NOMO-1 treated with DMSO at 0.1 percent for 48 hours (cell line): Measurements from ENCODE around the gene ASXL1.
"Not testable (repeated sequence)": the region's sequence is repeated elsewhere in the genome, so short reads cannot be mapped to it uniquely, and the experiment has no call there.

Source experiments
- DNase-seq: peaks from one replicate; lab custom pipeline; 2025; ENCODE audit not compliant: unreplicated experiment; lab: John Stamatoyannopoulos, UW

The ASXL1 gene

DNA sequence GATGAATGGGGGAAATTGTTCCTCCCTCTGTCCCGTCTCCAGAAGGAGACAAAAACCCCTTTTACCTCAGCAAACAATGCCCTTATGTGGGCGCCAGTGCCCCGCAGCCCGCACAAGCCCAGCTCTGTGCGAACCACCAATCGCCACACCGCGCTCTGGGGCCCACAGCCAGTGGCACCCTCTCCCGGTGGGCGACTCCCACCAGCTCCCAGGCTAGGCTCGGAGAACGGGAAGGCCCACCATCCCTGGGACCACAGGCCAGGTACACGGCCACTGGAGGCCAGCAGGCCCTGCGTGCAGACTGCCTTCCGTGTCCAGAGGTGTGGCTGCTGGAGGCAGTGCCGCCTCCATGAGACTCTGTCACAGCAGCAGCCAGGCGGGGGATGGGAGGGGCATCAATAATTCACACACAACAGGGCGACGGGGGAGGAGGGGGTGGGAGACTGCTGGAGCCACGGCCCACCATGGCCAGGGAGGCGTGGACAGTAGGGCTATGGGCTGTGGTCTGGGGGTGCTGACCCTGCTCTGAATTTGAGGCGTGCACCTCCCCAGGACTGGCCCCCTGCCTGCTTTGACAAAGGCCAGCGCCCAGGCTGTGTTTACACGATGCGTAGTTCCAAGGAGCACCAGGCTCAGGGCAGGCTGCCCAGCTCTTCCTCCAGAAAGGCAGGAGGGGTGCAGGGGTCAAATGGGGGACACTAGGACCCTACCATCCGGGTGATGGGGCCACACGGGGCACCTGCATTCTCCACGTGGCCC, 105.7 kb downstream of the ASXL1 start:
- no peak for DNase-seq

DNA sequence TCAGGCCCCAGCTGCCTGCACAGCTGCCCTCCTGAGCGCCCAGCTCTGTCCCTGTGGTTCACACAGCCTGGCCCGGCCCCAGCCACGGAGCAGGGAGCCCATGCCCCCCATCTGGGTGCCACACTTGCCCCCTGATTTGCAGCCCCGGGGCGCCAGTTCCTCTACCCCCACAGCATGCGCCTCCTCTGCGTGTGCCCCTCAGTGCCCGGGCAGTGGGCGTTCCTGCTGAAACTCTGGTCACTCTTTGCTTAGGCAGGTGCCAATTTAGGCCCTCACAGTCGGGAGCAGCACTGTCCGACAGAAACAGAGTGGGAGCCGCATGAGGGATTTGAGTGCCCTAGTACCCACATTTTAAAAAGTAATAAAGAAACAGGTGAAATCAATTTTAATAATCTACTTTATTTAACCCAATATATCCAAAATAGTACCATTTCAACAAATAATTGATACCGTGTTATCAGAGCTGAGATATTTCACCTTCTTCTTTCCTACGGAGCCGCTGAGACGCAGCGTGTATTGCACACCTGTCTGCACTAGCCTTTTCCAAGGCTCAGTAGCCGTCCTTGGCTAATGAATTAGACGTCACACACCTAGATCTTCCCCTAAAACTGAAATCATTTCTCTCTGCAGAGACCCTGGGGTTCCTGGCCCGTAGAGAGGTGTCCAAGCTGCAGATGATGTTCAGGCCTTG, 106.4 kb downstream of the ASXL1 start:
- DNase-seq: no peak

DNA sequence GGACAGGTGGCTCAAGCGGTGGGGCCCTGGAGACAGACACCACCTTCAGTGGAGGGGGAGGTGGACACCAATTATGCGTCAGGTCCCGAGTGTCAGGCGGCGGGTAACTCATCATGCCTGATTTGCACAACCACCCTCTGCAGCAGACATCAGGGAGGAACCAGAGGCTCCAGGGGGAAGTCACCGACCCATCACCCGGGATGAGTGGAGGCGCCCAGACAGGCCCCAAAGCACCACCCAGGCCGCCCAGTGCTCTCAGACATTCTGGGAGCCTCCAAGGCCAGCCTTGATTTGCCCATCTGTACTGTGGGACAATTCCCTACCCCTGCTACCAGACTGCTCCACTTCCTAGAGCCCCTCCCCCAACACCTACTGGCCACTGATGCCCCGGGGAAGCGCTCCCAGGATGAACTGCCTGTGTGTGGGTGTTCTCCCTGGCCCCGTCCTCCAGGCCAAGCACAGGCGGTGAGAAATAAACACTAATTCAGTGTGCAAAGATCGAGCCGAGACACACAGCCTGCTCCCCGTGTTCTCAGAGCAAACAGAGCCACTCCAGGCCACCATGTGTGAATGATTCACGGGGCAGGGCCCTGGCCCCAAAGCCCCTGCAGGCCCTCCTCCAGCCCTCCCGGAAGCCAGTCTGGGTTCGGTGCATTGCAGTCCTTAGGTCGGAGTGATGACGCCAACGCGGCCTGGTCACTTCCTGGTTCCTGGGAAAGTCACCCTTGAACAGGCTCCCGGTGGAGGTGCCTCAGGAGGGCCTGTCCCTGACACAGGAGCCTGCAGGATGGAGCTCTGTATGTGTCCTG, 107.2 kb downstream of the ASXL1 start:
- DNase-seq: no peak

DNA sequence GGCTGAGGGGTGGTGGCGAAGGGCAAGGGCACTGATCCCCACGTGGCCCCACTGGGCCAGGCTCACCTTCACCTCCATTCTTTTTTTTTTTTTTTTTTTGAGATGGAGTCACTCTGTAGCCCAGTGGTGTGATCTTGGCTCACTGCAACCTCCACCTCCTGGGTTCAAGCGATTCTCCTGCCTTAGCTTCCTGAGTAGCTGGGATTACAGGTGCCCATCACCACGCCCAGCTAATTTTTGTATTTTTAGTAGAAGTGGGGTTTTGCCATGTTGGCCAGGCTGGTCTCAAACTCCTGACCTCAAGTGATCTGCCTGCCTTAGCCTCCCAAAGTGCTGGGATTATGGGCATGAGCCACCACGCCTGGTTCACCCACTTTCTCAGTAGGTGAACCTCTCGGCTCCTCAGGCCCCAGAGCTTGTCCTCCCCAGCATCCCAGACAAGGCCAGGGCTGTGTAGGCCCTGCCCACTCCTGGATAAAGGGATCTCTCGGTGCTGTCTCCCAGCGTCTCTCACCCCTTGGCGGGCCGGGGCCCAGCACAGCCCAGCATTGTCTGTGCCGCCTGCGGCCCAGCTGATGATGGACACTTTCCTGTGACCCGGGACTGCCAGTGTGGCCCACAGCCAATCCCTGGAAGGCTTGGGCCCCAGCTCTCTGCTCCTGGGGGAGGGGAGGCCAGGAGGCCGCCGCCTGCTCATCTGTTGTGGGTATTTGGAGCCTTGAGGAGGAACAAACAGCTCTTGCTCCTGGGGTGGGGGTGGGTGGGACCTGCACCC, 108.0 kb downstream of the ASXL1 start:
- not testable (repeated sequence) for DNase-seq

DNA sequence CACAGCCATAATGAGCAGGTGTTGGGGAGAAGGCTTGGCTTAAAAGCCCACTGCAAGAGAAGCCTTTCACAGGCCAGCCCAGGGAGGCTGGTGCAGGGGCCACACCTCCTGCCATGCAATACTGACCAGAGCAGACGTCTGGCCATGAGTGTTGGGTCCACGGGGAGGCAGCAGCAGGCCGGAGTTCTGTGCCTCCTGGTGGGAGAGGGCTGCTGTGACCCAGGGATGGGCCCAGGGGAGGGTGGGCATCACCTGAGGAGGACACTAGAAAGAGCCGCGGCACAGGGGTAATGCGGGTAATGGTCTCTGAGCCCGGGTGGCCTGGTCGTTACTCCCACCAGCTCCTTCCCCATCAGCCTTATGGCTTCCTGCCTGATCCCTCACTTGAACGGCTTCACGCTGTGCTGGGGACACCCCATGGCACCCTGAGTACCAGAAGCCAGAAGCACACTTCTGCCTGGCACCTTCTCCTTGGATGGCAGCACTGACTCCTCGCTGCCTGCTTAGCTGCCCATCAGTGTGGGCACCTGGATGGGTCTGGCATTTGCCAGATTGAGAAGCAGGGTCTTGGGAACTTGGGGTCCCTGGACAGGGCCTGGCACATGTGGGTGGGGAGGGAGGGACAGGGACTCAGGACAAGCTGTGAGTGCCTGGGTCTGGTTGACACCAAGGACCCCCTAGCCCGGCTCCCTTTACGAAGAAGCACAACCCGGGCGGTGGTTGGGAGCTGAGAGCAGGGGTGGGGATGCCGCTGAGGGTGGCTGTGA, 108.8 kb downstream of the ASXL1 start:
- no peak for DNase-seq

DNA sequence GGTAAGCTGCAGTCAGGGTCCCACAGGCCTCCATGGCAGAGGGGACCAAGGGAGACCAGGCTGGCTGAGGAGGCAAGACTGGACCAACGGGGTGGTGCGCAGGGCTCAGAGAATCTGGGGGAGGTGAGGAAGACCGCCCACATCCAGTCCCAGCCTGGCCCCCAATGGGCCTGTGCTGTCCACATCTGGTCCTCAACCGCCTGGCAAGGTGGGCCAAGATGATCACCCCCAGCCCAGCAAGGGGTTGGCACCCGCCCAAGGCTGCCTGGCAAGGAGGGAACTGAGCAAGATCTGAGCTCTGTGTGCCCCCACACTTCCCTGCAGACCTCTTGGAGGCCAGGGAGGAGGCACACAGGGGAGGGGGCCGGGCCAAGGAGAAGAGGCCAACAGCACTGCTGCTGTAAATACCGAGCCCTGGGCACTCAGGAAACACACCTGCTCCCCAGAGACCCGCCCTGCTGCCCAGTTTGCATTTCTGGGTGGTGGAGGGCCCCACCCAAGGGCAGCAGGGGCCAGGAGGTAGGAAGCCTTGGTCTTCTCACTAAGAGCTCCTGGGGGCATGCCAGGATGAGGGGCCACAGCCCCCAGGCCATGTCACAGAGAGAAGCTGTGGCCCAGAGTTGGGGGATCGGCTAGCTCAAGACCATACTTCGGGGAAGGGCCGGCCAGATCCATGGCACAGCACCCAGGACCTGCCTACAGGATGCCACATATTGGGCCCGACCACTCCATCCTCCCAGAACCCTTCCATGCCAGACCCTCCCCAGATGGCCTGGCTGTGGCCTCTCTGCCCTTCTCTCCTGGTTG, 109.6 kb downstream of the ASXL1 start:
- no peak for DNase-seq

DNA sequence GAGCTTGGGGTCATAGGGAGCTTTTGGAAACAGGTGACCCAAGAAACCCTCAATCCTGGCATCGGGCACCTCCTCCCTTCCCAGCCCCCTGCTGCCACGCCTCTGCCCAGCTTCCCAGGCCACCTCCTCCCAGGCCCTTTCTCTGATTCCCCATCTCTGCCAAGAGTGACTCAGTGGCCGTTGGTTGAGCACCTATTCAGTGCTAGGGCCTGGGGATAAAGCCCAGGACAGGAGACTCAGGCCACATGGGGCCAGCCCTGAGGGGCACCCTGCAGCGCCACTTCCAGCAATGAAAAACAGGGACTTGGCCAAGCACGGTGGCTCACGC, 110.1 kb downstream of the ASXL1 start:
- DNase-seq: no peak

DNA sequence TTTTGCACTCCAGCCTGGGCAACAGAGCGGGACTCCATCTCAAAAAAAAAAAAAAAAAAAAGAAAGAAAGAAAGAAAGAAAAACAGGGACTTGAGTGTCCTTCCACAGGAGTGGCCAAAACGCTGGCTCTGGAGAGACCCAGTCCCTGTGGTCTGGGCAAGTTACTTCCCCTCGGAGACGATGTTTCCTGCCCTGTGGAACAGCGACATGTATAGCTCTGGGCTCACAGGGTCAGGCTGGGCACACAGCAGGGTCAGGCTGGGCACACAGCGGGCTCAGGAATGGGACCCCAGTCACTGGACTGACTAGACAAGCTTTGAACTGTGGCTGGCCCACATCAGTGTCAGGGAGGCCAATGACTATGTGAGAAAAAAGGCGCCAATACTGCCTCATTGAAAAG, 110.7 kb downstream of the ASXL1 start:
- no peak for DNase-seq

DNA sequence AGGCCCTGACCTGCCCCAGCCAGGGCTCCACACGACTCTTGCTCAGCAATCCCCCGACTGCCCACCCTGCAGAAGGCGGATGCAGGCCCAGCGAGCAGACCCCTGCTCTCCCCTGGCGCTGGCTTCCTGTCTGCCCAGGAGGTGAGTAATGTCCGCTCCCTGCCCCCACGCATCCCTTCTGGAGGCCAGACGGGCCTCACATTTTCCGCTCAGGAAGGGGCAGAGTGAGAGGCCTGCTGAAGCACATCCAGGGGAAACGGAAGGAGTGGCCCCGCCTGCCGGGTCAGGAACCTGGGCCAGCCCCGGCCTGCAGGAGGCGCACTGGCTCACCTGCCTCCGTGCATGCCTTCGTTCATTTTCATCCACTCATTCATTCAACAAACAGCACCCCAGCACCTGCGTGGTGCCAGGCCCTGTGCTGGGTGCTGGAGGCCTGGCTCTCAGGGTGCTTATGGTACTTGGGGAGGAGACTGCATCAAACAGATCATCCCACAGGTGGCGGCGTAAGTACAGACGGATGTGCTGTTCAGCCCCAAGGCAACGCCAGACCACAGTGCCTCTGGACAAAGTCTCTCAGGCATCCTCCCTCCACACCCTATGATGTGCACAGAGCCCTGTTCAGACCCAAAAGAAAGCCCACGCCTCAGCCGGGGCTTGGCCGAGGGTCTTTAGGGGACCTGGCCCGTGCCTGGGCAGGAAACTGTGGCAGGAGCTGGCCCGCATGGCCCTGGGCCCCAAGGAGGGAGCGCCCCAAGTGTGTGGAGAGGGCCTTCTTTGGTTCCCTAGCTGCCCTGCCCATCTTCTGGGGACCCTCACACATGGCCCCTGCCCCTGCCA, 112.1 kb downstream of the ASXL1 start:
- DNase-seq: peak; percentile 2

DNA sequence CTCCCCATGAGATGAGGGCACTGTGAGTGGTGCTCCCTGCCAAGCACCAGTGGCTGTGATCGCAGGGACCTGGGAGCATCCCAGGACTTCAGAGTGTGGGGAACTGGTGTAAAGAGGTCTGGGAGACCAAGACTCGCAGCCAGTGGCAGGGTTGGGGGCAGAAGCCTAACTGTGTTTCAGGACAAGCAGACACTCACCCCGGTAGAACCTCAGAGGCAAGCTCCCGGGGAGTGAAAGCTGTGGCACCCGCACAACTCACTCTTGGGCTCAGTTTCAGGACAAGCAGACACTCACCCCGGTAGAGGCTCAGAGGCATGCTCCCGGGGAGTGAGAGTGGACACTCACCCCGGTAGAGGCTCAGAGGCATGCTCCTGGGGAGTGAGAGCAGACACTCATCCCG, 112.8 kb downstream of the ASXL1 start:
- no peak for DNase-seq

DNA sequence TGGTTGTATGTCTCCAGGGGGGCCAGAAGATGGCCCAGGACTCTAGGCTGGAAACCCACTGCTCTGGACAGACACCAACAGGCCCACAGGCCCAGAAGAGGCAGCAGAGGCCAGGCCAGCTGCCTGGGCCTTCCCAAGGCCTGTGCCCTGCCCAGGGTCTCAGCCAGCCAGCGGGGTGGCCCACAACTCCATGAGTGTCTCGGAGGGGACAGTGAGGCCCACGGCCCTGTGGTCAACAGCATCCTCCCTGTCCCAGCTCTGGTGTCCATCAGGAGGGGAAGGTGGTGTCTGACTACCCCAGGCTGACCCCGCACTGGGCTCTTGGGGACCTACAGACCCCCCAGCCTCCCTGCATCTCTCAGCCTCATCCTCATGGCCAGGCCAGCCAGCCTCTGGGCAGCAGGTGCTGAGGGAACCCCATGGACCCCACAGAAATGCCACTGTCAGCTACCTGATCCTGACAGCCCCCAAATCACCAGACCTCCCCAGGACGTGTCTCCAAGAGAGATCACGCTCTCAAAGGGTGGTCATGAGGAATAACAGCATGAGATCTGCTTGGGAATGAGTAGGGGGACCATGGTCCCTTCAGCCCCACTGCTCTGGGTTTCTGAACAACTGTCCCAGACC, 114.6 kb downstream of the ASXL1 start:
- no peak for DNase-seq

DNA sequence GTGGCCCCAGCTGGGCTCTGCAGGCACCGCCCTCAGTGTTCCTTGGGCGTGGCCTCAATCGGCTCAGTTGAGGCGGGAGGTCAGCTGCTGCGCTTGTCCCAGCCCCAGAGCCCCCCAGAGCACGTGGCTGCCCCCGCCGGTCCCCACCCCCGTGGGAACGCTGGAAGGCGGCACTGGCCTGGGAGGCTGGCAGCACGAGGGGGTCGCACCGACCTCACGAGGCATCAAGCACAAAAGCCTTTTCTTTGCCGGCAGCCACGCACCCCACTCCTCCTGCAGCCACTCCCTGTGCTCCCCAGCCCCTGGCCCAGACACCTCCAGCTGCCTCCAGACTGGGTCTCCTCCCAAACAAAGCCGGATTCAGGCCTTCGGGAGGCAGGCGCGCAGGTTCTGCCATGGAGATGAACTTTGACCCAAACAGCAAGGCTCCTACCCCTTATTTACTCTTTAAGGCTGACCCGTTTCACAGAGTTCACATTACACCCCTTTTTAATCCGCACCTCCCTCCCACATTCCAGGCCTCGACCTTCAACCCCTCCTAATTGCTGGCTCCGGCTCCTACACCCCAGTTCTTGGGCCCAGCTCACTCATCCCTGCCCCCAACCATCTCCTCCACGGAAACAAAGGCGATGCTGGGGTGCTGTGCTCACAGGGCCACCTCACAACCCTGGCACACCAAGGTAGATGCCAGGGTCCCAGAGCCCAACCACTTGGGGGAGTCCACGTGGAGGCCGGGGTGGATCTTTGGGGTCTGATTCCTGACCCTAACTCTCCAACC, 115.3 kb downstream of the ASXL1 start:
- no peak for DNase-seq

DNA sequence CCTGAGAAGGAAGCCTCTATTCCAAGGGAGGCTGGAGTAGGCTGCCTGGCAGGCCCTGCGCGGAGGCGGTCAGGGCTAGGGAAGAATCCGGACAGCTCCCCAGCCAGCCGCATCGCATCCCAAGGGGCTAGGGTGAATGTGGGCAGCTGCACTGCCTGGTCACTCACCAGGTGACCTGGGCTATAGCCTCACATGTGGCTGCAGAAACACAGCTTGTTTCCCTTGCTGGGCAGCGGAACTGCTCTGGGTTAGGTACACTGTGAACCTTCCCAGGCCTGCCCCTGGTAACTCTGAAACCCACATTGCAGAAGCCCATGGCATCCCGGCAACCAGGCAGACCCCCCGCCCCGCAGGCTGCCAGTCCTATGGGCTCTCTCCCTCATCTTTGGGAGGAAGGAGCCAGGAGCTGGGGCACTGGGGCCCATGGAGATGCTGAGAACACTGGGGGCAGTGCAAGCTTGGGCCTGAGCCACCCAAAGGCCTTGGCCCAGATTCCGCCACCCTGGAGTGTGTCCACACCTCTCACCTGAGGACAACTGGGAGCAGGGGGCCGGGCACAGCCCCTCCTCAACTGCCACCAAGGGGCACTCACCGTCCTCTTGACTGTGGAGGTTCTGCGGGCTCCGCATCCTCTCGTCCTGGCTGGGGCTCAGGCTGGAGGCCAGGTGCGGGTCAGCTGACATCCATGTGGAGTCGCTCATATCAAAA, 116.0 kb downstream of the ASXL1 start:
- DNase-seq: no peak

DNA sequence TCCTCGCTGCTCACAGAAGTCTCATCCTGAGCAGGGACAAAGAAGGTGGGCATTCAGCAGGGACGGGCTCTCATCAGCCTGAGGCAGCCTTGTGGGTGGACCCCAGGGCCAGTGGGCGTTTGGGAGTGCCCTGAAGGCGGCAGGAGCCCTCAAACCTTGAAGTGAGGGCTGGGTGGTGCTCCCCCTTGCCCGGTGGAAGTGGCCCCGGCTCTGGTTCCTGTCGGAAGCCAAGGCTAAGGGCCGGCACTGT, 116.5 kb downstream of the ASXL1 start:
- no peak for DNase-seq

DNA sequence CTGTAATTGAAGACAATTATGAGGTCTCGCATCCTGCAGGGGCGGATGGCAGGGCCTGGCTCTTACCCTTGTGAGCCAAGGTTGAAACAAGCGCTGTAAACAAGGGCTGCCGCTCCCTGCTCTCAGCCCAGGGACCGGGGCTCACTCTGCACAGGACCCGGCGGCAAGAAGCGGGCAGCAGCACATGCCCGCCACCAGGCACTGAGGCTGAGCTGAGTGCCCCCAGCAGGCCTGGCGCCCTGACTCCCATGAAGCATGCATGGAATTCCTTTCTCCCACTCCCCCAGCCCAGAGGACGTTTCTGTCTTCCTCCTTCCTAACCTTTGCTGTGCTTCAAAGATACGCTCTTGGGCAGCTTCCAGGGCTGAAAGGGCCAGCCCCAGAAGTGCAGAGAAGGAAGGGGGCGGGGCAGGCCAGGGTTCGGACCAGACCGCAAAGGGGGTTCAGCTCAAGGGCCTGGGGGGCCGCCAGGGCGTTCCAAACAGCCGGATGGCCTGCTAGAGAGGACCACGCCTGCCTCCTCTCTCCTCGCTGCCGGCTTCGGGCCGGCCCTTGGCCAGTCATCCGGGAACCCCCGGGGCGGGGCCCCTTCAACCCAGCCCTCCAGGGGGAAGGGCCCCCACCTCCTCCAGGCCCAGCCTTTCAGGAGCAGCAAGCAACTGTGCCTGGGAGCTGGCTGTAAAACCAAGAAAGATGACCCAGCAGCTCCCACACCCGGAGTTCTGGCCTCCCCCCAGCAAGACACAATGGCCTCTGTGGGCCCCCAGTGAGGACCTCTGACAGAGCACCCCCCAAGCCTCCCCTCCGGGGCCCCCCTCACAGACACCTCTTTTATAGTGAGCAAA, 117.1 kb downstream of the ASXL1 start:
- no peak for DNase-seq
